H1 (cell line): ENCODE results near the gene LTB4R. TPM values are rescaled to one million over a fixed set of nuclear protein-coding genes. Genes with fewer than 3 reads are reported as not detected.

Experiments used
- CEBPB ChIP-seq: IDR thresholded peaks from 2 replicates; pipeline ENCODE4 v1.6.1; 2012; ENCODE audit warnings: low read depth, low read length
- polyA plus RNA-seq, 7 experiments: library from polyadenylated mRNA; depleted of rRNA in 3 of 7; stranded (reverse) in 5 of 7; unstranded in 2 of 7; fragments of >200 nt in 5 of 7; fragments of 200-250 nt in 2 of 7; gene quantifications; 1 replicate in 5 of 7; 2 replicates in 1 of 7; 4 replicates in 1 of 7; pipeline versions ENCODE4 v1.2.1 to v1.2.3, GENCODE V29; 2011 to 2013; ENCODE audit warnings: missing spikeins in 2 of 7, mixed read lengths in 2 of 7
- total RNA-seq: library from RNA; stranded (reverse); fragmentation: NEBNext Ultra II Directional; extraction: Animal tissue kit (Norgen Biotek cat#: 25700); gene quantifications from 2 replicates; pipeline ENCODE4 v1.2.1, GENCODE V29; 2021

The LTB4R gene
- total and polyA plus RNA-seq, 2 of the 8 experiments (the other 6 are each of a cell fraction or from before 2014, with no cell fraction given): 4.1 to 6.7 TPM

DNA sequence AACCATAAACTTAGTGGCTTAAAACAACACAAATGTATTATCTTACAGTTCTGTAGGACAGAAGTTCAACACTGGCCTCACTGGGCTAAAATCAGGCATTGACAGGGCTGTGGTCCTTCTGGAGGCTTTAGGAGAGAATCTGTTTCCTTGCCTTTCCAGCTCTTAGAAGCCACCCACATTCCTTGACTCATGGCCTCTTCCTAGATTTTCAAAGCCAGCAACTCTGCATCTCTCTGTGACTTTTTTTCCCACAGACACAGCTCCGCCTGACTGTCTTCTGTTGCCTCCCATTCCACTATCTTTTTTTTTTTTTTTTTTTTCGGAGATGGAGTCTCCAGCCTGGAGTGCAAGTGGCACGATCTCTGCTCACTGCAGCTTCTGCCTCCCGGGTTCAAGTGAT is 44.9 kb downstream of the LTB4R start (continued):
- TF ChIP-seq CEBPB: no peak
